Measurements from ENCODE around the gene USP15.
"Not testable (repeated sequence)": the region's sequence is repeated elsewhere in the genome, so short reads cannot be mapped to it uniquely, and the experiment has no call there.

The USP15 gene

GRCh38 chr12:62368430-62369223, 108.4 kb downstream of the USP15 start:
- not testable (repeated sequence) for DNase-seq (ENCODE audit: low read depth in 2 of 2, low spot score in 1 of 2)

DNA sequence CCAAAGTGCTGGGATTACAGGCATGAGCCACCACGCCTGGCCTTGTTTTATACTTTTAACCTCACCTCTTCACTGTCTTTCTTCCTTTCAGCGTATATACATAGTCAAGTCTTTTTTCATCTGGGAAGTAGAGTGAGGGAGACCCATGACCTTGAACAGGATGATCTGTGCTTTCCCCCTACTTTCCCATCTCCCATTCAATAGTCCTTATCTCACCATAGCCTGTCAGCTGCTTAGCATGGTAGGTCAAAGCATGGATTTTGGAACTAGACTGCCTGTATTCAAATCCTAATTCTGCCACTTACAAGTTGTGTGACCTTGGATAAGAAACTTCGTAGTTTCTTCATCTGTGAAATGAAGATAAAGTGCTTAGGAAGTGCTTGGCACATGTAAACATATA, 110.0 kb downstream of the USP15 start:
- DNase-seq (ENCODE audit: low read depth in 2 of 2, low spot score in 1 of 2): no peak

DNA sequence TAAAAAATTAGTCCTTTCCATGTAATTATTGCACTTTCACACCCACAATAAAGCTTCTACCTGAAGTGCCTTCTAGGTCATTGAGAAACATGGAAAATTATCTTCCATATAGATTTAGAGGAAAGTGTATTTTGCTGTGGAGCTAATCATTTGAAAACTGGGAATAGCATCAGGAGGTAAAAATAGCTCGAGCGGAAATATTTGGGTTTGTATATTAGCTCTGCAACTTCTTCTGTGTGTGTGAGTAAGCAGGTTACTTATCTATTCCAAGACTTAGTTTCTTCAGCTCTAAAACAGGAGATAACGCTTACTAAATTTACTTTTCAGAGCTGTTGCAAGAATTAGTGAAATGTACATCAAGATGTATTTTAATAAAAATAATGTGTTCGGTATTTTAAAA, 111.5 kb downstream of the USP15 start:
- DNase-seq (ENCODE audit: low read depth in 2 of 2, low spot score in 1 of 2): no peak

- DNase-seq (ENCODE audit: low read depth in 2 of 2, low spot score in 1 of 2): no peak
Measured at GRCh38 chr12:62372134-62372533, 111.9 kb downstream of the USP15 start.

- DNase-seq (ENCODE audit: low read depth in 2 of 2, low spot score in 1 of 2): no peak
Measured at GRCh38 chr12:62372825-62373224, 112.6 kb downstream of the USP15 start.

GRCh38 chr12:62375603-62376002, 115.4 kb downstream of the USP15 start:
- DNase-seq (ENCODE audit: low read depth in 2 of 2, low spot score in 1 of 2): no peak

GRCh38 chr12:62379026-62379722, 119.0 kb downstream of the USP15 start:
- DNase-seq (ENCODE audit: low read depth in 2 of 2, low spot score in 1 of 2): no peak

DNA sequence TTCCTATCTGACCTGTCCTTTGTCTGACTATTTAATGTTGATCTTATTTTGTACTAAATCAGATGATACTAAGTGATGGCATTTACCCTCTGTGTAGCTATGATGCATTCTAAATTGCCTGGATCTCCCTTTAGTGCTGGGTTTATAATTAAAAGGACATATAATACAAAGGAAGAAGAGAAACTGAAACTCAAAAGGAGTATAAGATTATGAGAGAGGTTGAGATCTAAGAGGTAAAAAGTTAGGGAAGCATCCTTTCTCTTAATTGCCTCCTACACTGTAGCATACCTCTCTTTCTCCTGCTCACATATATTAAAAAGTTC, 119.5 kb downstream of the USP15 start:
- DNase-seq (ENCODE audit: low read depth in 2 of 2, low spot score in 1 of 2): no peak

DNA sequence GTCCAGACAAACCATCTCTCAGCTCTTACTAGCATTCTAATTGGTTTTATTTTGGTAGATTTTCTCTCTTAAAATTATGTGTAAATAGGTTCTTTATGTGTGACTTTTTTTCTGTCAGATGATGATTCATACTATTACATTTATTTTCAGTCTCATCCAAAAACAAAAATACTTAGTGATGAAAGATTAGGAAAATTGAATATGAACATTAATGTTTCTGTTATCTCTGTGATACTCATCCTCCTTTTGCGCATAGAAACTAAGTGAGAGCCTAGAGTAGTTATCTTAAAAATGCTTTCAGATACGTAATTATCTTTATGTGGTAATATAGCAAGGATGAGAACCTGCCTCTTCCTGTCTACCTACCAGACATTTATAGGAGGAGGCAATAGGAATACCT, 122.3 kb downstream of the USP15 start:
- no peak for DNase-seq (ENCODE audit: low read depth in 2 of 2, low spot score in 1 of 2)

DNA sequence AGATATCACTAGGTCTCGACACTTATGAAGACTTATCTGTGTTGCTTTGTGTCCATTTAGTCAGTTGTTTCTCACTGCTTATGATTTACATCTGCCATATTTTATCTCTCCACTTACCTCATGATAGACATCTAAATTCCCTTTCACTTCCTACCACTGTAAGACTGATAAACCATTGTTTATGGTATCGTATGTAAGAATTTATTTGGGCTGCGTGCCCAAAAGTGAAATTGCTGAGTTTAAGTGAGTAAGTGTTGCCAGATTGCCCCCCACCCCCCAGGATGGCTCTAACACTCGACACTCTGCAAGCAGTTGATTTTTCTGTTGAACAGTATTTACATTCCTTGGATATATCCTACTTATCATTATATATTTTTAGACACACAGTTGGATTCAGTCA, 136.5 kb downstream of the USP15 start:
- DNase-seq (ENCODE audit: low read depth in 2 of 2, low spot score in 1 of 2): no peak

DNA sequence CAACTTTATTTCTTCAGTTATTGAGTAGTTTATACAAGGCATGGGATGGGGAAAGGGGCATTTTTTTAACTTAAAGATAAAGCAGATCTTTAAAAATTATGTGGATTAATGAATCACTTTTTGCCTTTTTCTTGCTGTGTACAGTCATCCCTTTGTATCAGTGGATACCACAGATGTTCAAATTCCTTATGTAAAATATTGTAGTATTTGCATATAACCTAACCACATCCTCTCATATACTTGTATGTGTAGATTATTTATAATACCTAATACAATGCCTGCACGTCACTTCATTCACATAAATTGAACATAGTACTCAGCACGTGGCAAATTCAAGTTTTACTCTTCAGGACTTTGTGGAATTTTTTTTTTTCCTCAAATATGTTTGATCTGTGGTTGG, 139.9 kb downstream of the USP15 start:
- DNase-seq (ENCODE audit: low read depth in 2 of 2, low spot score in 1 of 2): no peak

DNA sequence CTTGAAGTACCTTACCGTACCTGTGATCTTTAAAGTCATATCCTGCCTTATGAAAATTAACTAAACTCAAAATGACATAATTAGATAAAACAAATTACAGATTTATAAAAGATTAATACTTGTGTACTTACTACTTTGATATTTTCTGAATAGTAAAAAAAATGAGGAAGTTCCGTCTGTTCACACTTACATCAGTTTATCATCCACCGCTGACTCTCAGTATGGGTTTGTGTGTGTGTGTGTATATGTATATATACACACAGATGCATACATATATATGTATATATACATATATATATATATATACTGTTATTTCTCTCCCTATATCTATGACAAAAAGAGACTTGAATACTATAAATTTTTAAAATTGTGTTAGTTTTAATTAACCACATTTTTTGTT, 141.4 kb downstream of the USP15 start:
- no peak for DNase-seq (ENCODE audit: low read depth in 2 of 2, low spot score in 1 of 2)

DNA sequence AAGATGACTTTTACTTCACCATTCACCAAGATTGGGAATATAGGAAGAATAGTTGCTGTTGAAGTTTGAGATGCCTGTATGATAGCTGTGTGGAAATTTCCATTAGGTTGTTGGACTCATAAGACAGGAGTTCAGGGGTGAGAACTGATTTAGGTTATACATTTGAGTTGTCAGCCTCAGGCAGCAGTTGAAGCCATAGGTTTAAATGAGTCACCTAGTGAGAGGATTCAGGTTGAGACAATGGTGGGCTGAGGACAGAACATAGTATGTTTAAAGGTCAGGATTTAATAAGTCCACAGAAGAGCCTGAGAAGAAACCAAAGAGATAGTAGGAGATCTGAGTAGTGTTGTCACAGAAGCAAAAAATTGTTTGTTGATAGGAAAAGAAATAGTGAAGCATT, 142.8 kb downstream of the USP15 start:
- DNase-seq (ENCODE audit: low read depth in 2 of 2, low spot score in 1 of 2): no peak

DNA sequence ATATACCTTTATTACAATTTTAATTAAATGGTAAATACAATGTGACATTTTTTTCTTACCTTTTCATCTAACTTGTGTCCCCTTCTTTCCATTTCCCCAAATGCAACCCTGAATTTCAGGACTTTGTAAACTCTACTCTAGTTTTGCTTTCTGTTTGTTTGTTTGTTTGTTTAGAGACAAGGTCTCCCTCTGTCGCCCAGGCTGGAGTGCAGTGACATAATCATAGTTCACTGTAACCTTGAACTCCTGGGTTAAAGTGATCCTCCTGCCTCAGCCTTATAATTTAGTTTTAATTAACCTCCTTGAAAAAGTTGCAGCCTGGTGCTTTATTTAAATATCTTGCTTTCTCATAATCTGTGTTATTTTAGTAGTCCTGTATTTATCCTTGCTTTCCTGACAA, 147.4 kb downstream of the USP15 start:
- DNase-seq (ENCODE audit: low read depth in 2 of 2, low spot score in 1 of 2): no peak

DNA sequence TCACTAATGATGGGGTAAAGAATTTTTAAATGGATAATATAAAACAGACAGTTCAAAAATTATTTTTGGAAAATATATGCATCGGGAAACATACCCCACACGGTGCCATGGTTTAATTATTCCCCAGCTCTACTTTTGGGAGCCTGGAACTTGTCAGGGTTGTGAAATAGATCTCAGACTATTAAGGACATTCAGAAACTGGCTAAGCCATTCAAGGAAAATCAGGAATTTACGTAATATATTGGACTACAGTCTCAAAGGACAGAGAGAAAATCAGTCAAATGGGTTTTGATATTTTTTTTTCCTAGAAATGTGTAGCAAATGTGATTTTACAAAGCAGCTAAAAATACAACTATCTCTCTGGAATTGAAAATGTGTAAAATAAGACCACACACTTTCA, 148.9 kb downstream of the USP15 start:
- no peak for DNase-seq (ENCODE audit: low read depth in 2 of 2, low spot score in 1 of 2)

DNA sequence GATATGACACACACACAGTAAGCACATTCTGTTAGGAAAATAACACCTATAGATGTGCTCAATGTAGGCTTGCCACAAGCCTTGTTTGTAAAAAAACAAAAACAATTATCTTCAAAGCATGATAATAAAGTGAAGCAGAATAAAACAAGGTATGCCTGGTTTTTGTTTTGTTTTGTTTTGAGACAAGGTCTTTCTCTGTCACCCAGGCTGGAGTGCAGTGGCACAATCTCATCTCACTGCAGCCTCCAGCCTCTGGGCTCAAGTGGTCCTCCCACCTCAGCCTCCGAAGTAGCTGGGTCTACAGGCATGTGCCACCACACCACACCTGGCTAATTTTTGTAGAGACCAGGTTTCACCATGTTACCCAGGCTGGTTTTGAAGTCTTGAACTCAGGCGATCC, 154.0 kb downstream of the USP15 start:
- no peak for DNase-seq (ENCODE audit: low read depth in 2 of 2, low spot score in 1 of 2)

- no peak for DNase-seq (ENCODE audit: low read depth in 2 of 2, low spot score in 1 of 2)
Measured at GRCh38 chr12:62426089-62426488, 165.9 kb downstream of the USP15 start.

DNA sequence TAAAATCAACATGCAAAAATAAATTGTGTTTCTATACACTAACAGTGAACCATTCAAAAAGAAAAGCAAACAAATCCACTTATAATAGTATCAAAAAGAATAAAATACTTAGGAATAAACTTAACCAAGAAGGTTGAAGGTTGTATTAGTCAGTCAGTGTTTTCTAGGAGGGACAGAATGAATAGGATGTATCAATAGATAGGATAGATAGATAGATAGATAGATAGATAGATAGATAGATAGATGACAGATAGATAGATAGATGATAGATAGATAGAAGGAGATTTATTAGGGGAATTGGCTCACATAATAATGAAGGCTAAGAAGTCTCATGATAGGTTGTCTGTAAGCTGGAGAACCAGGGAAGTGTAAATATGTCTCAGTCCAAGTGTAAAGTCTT, 169.3 kb downstream of the USP15 start:
- DNase-seq (ENCODE audit: low read depth in 2 of 2, low spot score in 1 of 2): no peak

- no peak for DNase-seq (ENCODE audit: low read depth in 2 of 2, low spot score in 1 of 2)
Measured at GRCh38 chr12:62434494-62435302, 174.5 kb downstream of the USP15 start.

- DNase-seq (ENCODE audit: low read depth in 2 of 2, low spot score in 1 of 2): no peak
Measured at GRCh38 chr12:62435303-62436163, 175.3 kb downstream of the USP15 start.

DNA sequence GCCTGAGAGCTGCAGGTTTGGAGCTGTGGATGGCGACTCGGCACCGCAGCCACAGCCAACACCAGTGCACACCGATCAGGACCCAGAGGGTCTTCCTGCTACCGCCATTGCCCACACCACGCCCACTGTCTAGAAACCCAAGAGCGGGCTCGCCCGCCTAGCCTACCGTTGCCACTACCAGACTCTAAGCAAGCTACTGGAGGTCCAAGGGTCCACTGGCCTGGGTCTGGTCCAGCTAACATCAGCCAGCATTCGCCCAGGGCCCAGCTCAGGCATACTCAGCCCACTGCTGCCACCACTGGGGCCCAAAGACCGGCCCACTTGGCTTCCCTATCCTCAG, 175.9 kb downstream of the USP15 start:
- DNase-seq (ENCODE audit: low read depth in 2 of 2, low spot score in 1 of 2): no peak
